Activated naive CD4-positive, alpha-beta T cell treated with anti-CD3 and anti-CD28 coated beads, Interleukin-2, amount 10 ng/mL, durations not matched to agents 7 days and 5 days (primary cell): ENCODE results near the gene GCG.

Experiments
- CTCF ChIA-PET: fragments of 350-600 bp; sonication (Branson Sonifier 250); formaldehyde crosslinking; loops from one replicate; lab custom pipeline; 2021; ENCODE audit warnings: antibody characterized with exemption; lab: Charles Lee
- DNase-seq: peaks from one replicate; pipeline ENCODE4 v3.0.0-alpha.2; 2020
- H3K27ac Mint-ChIP-seq: one replicate; pipeline ENCODE4 v1.8.0; 2021; ENCODE audit warnings: mild to moderate bottlenecking, moderate library complexity, mixed read lengths
- H3K27me3 Mint-ChIP-seq: one replicate; pipeline ENCODE4 v1.8.0; 2021; ENCODE audit warnings: mild to moderate bottlenecking, mixed read lengths
- H3K36me3 Mint-ChIP-seq: one replicate; pipeline ENCODE4 v1.8.0; 2021; ENCODE audit warnings: mixed read lengths
- H3K4me1 Mint-ChIP-seq: one replicate; pipeline ENCODE4 v1.8.0; 2021; ENCODE audit warnings: mixed read lengths
- H3K4me3 Mint-ChIP-seq: one replicate; pipeline ENCODE4 v1.8.0; 2021; ENCODE audit warnings: mild to moderate bottlenecking, moderate library complexity, mixed read lengths
- H3K9me3 Mint-ChIP-seq: one replicate; pipeline ENCODE4 v1.8.0; 2021; ENCODE audit warnings: mixed read lengths

GCG gene

DNA sequence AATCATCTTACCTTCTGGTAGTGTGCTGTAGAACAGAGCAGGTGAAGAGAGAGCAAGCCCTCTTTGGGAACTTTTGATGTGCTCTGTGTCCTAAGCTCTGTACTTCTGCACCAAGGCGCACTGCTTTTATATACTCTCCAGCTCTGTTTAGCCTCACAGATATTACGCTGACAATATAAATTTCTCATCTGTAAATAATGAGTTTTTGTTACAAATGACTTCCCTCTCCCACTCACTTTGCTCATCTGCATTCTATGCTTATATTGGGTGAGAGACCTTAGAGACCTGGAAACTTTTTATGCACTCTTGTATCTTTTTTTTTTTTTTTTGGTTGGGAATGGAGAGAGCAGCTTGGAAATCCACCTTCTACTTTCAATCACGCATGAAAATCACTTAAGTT is at the start of gene GCG:
Gene GCG (minus strand): TSS at position 101 of the 400 bp plus-strand sequence. CDS start 3,069 bp downstream, outside the sequence.
- H3K27me3 Mint-ChIP-seq = peaks cover 16% of the 10 kb centered on the region
- no peaks in the 10 kb centered on the region for H3K9me3 Mint-ChIP-seq
- no peak for DNase-seq
- no peaks in the 10 kb centered on the region for H3K36me3 Mint-ChIP-seq
- no peak within 1 kb of the TSS for H3K27ac Mint-ChIP-seq
- CTCF ChIA-PET = interaction anchor here (0.9 to 3.2 kb wide), 4 partner anchors 24 to 146 kb away, joined by 3 to 24 read pairs (median 10); no protein-coding TSS in a partner anchor
- no peak within 1 kb of the TSS for H3K4me3 Mint-ChIP-seq
- no peaks in the 10 kb centered on the region for H3K4me1 Mint-ChIP-seq

DNA sequence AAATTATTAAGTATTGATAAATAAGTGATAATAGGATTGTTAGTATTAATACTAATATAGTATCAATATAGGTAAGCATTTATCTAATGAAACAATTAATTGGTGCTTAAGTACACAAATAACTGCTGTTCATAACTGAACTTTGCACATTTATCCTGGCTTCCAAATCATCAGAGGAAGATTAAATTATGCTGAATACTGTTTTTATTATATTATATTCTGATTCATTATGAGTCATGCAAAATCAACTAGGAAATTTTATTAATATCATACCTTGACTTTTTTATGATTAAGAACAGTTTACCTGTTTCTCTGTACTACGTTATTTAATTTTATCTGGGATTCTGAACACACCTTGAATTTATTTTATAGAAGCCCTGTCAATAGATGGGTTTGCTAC is 48.6 kb upstream of the GCG start:
- no peak overlapping the region for H3K27ac Mint-ChIP-seq
- H3K27me3 Mint-ChIP-seq = peaks cover 16% of the 10 kb centered on the region
- no peaks in the 10 kb centered on the region for H3K4me1 Mint-ChIP-seq
- no peak for DNase-seq
- H3K9me3 Mint-ChIP-seq = no peaks in the 10 kb centered on the region
- H3K36me3 Mint-ChIP-seq = no peaks in the 10 kb centered on the region
- no peak overlapping the region for H3K4me3 Mint-ChIP-seq
- CTCF ChIA-PET = no interaction called here

DNA sequence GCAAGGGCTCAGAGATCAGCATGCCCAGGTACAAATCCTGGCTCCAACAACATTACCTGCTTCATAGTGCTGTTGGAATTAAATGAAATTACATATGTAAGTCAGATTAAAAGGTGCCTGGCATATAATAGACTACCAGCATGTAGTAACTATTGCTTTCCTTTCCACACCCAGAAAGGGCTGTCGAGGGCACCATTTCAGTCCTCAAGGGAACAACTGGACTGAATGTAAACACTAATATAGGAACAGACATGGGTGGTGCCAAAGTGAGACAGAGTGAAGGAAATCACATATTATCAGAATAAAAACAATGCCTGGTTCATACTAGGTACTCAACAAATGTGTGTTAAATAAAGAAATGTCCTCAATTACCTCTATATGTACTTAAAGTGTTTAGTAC is 47.9 kb upstream of the GCG start:
- H3K36me3 Mint-ChIP-seq = no peaks in the 10 kb centered on the region
- no peaks in the 10 kb centered on the region for H3K9me3 Mint-ChIP-seq
- peaks cover 21% of the 10 kb centered on the region for H3K27me3 Mint-ChIP-seq
- H3K4me1 Mint-ChIP-seq = no peaks in the 10 kb centered on the region
- no peak overlapping the region for H3K4me3 Mint-ChIP-seq
- CTCF ChIA-PET = no interaction called here
- H3K27ac Mint-ChIP-seq = no peak overlapping the region
- DNase-seq = no peak

DNA sequence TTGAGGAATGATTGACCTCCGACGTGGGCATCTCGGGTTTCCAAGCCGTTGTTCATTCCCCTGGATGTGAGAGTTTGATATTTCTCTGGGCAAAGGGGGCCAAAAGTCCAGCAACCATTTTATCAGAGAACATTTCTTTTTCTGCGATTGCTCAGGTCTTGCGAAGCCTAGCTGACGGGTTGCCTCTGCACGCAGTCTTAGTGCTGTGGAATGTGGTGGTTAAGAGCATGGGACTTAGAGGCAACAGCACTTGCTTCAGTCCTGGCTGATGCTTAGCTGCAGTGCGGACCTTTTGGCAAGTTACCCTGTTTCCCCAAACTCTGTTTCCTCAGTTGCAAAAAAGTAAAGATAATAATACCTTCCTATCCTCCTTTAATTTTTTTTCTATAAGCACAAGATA is 46.2 kb upstream of the GCG start:
- no peak overlapping the region for H3K4me3 Mint-ChIP-seq
- H3K27ac Mint-ChIP-seq = no peak overlapping the region
- no peaks in the 10 kb centered on the region for H3K36me3 Mint-ChIP-seq
- no peak for DNase-seq
- peaks cover 21% of the 10 kb centered on the region for H3K27me3 Mint-ChIP-seq
- H3K4me1 Mint-ChIP-seq = no peaks in the 10 kb centered on the region
- CTCF ChIA-PET = interaction anchor here (0.5 to 1.5 kb wide), 2 partner anchors 23 to 1230 kb away, joined by 4 to 7 read pairs; no protein-coding TSS in a partner anchor
- no peaks in the 10 kb centered on the region for H3K9me3 Mint-ChIP-seq

DNA sequence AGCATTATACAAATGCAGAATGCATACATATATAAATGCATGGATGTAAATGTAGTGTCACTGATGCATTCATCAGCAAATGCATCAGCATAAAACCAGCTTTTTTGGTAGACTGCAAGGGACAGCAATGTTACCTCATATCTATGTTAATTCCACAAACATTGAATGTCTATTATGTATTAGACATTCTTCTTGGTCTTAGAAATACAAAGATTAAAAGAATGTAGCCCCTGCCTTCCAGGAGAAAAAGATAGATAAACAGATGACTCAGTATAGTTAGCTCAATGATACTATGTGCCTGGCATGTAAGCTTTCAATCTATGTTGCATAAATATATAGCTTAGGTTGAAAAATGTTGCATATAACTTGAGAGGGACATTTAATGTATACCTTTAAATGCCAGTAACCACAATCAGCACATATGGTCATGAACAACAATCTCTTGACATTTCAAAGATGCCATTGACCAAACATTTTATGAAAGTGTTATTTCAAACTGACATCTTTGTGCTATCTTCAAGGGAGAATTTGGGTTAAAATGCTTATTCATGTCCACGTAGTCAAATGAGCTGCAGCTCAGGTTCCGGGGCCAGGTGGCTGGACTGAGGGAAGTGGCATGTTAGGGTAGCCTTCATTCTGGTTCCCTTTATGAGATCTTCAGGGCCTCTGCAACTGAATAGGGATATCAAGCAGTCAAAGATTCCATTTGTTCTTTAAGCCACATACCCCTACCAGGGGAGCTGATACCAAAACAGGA is 45.2 kb upstream of the GCG start:
- Mint-ChIP-seq H3K36me3 (no peaks in the 10 kb centered on the region), H3K4me1 (no peaks in the 10 kb centered on the region), H3K4me3 (no peak overlapping the region), H3K9me3 (no peaks in the 10 kb centered on the region), H3K27me3 (peaks cover 25% of the 10 kb centered on the region), H3K27ac (no peak overlapping the region)
- DNase-seq = no peak
- CTCF ChIA-PET = no interaction called here

DNA sequence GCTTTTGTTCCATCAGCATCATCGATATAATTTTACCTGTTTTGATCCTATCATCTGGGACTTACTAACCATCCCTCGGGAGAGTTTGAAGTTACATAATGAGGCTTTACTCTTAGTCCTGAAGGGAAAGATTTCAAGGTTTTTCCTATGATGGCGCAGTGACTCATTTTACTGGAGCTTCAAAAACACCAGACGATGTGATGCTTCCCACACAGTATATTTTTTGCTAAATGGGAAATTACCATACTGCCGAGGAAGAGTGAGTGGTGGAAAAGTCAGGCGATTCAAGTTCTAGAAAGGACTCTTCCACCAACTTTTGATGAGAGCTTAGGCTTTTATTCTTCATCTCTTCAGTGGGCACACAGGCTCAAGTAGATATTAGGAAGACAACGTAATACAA is 44.6 kb upstream of the GCG start:
- Mint-ChIP-seq H3K36me3 (no peaks in the 10 kb centered on the region), H3K27me3 (peaks cover 28% of the 10 kb centered on the region), H3K4me1 (no peaks in the 10 kb centered on the region), H3K27ac (no peak overlapping the region), H3K4me3 (no peak overlapping the region), H3K9me3 (no peaks in the 10 kb centered on the region)
- DNase-seq = no peak
- CTCF ChIA-PET = no interaction called here

DNA sequence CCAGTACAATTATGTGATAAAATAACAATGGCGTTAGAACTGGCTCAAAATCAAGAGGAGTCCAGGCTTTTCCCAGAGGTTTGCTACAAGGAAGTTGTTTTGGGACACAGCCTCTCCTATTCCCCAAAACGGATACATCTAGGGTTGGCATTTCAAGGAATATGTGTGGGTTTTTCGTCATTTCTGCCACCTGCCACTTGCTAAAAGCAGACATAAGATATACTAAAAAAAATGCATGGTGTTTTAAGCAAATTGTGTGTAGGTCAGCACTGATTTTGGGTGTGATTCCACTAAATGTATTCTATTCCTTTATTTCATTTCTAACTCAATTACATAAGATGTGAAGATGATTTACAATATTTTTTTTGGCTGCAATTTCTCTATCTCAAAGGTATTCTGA is 36.4 kb upstream of the GCG start:
- CTCF ChIA-PET = interaction anchor here (2.7 kb wide), 1 partner anchor 33 kb away, joined by 9 read pairs; no protein-coding TSS in a partner anchor
- Mint-ChIP-seq H3K4me1 (no peaks in the 10 kb centered on the region), H3K9me3 (no peaks in the 10 kb centered on the region), H3K36me3 (no peaks in the 10 kb centered on the region), H3K27me3 (peaks cover 11% of the 10 kb centered on the region), H3K27ac (no peak overlapping the region), H3K4me3 (no peak overlapping the region)
- DNase-seq = no peak

DNA sequence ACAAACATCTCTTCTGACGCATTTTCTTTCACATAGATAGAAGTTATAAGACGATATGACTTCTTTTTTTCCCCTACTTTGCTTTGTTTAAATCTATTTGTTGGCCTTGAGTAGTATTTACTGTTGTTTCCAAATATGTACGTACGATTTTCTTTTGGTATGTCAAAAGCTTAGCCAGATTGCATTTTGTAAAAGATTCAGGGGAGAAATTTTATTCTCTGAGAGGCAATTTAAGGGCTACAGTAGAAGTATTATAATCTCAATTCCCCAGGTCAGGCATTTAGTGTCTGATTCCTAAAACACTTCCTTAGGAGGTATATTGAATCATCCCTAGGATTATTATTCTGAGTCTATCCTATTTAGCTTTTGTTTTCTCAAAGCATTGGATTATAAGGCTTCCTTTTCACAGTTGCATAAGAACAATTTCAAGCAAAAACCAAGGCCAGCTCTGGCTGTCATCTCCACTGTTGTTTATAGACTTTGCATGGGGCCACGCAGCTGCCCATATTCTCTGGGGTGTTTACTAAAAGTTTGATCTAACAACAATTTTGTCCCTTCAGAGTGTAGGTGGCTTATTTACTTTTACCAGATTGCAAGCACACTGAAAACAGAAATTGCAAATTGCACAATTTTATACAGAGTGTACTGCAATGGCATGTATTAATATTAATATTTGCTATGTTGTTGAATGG is 33.6 kb upstream of the GCG start:
- H3K4me3 Mint-ChIP-seq = no peak overlapping the region
- no peaks in the 10 kb centered on the region for H3K27me3 Mint-ChIP-seq
- DNase-seq = no peak
- H3K9me3 Mint-ChIP-seq = no peaks in the 10 kb centered on the region
- no peaks in the 10 kb centered on the region for H3K36me3 Mint-ChIP-seq
- H3K4me1 Mint-ChIP-seq = no peaks in the 10 kb centered on the region
- no peak overlapping the region for H3K27ac Mint-ChIP-seq
- CTCF ChIA-PET = interaction anchor here (1.1 to 1.3 kb wide), 3 partner anchors 9 to 35 kb away, joined by 3 to 5 read pairs (median 3); no protein-coding TSS in a partner anchor

DNA sequence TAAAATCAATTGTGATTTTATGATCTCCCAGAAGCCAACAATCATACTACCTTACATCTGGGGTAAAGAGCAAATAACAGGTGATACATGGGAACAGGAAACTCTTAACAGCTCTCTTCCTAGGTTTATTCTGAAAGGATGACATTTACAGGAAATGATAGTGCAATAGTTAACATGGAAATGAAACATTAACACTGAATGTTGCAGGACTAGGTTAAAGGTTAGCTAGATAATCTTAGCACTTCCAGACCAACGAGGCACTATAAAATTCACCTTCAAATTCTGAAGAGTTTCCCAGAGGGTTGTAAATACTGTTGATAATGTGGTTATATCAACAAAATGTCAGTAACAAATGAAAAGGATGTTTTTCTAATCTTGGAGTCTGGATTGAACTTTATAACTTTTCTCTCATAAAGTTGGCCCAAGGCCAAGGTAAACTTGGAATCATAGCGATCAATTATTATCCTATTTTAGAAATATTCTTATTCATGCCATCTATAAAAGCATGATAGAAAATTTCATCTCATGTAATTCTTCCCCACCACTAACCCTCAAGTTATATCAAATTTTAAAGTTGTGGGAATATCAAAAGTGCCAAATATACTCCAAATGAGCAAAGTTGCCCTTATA is 32.9 kb upstream of the GCG start:
- no peaks in the 10 kb centered on the region for H3K36me3 Mint-ChIP-seq
- H3K27ac Mint-ChIP-seq = no peak overlapping the region
- H3K4me1 Mint-ChIP-seq = no peaks in the 10 kb centered on the region
- CTCF ChIA-PET = interaction anchor here (1.0 kb wide), 1 partner anchor 36 kb away, joined by 3 read pairs; no protein-coding TSS in a partner anchor
- H3K4me3 Mint-ChIP-seq = no peak overlapping the region
- no peak for DNase-seq
- H3K9me3 Mint-ChIP-seq = no peaks in the 10 kb centered on the region
- no peaks in the 10 kb centered on the region for H3K27me3 Mint-ChIP-seq

DNA sequence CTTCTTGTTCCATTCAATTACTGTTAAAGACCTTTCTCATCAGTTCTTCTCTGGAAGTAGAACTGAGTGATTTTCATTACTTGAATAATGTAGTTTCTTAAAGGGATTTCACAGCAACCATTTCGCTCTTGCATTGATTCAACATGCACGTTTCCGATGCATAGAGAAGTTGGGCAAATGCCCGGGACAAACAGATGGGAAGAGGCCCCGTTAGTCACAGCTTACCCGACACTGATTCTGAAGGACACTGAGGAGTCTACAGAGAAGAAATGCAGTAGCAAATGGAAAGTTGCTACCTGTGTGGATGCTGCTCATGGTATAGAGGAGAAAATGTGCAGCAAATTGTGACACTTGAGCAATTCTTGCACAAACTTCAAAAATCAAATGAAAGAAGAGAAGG is 32.3 kb upstream of the GCG start:
- CTCF ChIA-PET = interaction anchor here (1.0 kb wide), 1 partner anchor 36 kb away, joined by 3 read pairs; no protein-coding TSS in a partner anchor
- Mint-ChIP-seq H3K4me3 (no peak overlapping the region), H3K4me1 (no peaks in the 10 kb centered on the region), H3K9me3 (no peaks in the 10 kb centered on the region), H3K27ac (no peak overlapping the region), H3K36me3 (no peaks in the 10 kb centered on the region), H3K27me3 (no peaks in the 10 kb centered on the region)
- no peak for DNase-seq

DNA sequence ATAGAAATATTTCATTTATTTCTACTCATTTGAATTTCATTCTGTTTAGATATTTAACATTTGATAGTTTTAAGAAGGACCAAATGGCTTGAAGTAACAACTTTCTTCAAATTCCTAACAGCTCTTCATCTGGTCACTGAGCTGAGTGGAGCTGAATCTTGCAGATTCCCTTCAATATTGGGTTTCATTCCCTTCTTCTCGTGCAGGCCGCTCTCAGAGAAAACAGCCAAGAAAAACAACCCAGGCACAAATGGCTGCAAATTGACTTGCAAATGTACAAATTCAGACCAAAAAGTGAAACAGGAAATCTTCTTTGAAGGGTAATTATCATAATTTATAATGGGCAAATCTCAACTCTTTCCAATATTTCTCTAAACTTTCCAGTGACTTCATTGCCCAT is 30.3 kb upstream of the GCG start:
- Mint-ChIP-seq H3K9me3 (no peaks in the 10 kb centered on the region), H3K27ac (no peak overlapping the region), H3K4me3 (no peak overlapping the region), H3K27me3 (no peaks in the 10 kb centered on the region), H3K4me1 (no peaks in the 10 kb centered on the region), H3K36me3 (no peaks in the 10 kb centered on the region)
- no peak for DNase-seq
- CTCF ChIA-PET = no interaction called here

DNA sequence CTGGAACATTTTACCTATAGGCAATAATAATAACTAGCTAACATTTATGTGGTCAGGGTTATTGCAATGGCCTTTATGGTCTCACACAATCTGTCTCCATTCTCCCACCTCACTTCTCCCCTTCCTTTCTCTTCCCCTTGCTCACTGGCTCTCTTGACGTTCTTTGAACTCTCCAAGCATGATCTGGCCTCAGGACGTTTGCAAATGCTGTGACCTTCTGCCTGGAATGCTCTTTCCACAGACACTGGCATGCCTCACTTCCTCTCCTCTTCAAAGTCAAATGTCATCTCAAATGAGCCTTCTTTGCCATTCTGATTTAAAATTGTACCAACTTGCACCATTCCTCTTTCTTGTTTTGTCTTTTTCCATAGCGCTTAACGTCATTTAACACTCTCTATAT is 25.3 kb upstream of the GCG start:
- no peak overlapping the region for H3K4me3 Mint-ChIP-seq
- no peak overlapping the region for H3K27ac Mint-ChIP-seq
- CTCF ChIA-PET = no interaction called here
- no peaks in the 10 kb centered on the region for H3K4me1 Mint-ChIP-seq
- DNase-seq = no peak
- H3K36me3 Mint-ChIP-seq = no peaks in the 10 kb centered on the region
- peaks cover 9% of the 10 kb centered on the region for H3K27me3 Mint-ChIP-seq
- no peaks in the 10 kb centered on the region for H3K9me3 Mint-ChIP-seq

DNA sequence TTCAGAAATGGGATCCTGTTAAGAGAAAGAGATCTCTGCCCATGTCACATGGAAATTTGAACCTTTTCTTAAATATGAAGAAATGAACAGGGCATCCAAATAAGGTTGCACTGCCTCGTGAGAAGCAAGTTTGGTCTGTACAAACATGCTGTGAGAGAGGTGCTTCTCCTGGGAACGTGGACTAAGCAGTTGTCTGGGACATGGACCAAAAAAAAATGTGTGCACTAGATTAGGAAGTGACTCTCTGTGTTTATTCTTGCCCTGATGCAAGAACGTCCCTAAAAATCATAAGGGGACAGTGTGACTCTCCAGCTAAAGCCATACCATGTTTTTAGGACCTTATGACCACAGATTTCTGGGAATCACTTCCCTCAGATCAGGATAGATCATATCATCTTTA is 23.7 kb upstream of the GCG start:
- CTCF ChIA-PET = interaction anchor here (1.0 kb wide), 1 partner anchor 23 kb away, joined by 3 read pairs; the partner anchor contains the start of gene GCG
- H3K27me3 Mint-ChIP-seq = peaks cover 9% of the 10 kb centered on the region
- no peak overlapping the region for H3K27ac Mint-ChIP-seq
- H3K4me1 Mint-ChIP-seq = no peaks in the 10 kb centered on the region
- no peaks in the 10 kb centered on the region for H3K9me3 Mint-ChIP-seq
- no peaks in the 10 kb centered on the region for H3K36me3 Mint-ChIP-seq
- H3K4me3 Mint-ChIP-seq = no peak overlapping the region
- DNase-seq = no peak

DNA sequence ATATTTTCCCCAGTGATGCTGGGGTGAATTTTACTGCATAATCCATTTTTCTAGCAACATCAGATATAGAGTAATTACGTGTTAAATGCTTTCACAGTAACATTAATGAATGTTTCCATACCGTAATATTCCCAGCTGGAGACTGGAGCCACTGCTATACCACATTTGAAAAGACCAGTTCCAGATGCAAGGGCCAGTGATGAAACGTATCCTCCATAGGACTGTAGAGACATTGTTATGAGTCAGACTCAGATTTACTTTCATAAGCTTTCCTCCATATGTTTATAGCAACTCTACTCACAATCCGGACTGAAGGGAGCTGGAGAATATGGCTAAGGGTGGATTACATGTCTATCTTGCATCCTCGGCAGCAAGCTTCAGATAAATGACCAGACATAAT is 22.7 kb upstream of the GCG start:
- no peak for DNase-seq
- Mint-ChIP-seq H3K9me3 (no peaks in the 10 kb centered on the region), H3K27ac (no peak overlapping the region), H3K4me1 (no peaks in the 10 kb centered on the region), H3K27me3 (peaks cover 10% of the 10 kb centered on the region), H3K36me3 (no peaks in the 10 kb centered on the region), H3K4me3 (no peak overlapping the region)
- CTCF ChIA-PET = no interaction called here
